EL (cell line): Measurements from ENCODE around the gene RAB3D.

Experiments used
- DNase-seq: peaks from one replicate; pipeline ENCODE4 v3.0.0-alpha.2; 2016

RAB3D gene

GRCh38 chr19:11295180-11295579 is 44.3 kb downstream of the RAB3D start:
- DNase-seq = no peak

GRCh38 chr19:11293433-11294389 is 45.7 kb downstream of the RAB3D start:
- DNase-seq = peak; percentile 96

GRCh38 chr19:11291991-11292390 is 47.5 kb downstream of the RAB3D start:
- DNase-seq = no peak

- DNase-seq = no peak
Measured at GRCh38 chr19:11291415-11291814, 48.0 kb downstream of the RAB3D start.

- no peak for DNase-seq
Measured at GRCh38 chr19:11290256-11290655, 49.2 kb downstream of the RAB3D start.

- no peak for DNase-seq
Measured at GRCh38 chr19:11288349-11288748, 51.1 kb downstream of the RAB3D start.

GRCh38 chr19:11286312-11286974 is 53.0 kb downstream of the RAB3D start:
- DNase-seq = peak; percentile 61

- no peak for DNase-seq
Measured at GRCh38 chr19:11284515-11284914, 54.9 kb downstream of the RAB3D start.

GRCh38 chr19:11281356-11282049 is 58.0 kb downstream of the RAB3D start:
- DNase-seq = no peak

- no peak for DNase-seq
Measured at GRCh38 chr19:11279505-11280236, 59.8 kb downstream of the RAB3D start.

- no peak for DNase-seq
Measured at GRCh38 chr19:11278670-11279069, 60.8 kb downstream of the RAB3D start.

GRCh38 chr19:11274533-11275086 is 64.8 kb downstream of the RAB3D start:
- no peak for DNase-seq

- no peak for DNase-seq
Measured at GRCh38 chr19:11273989-11274388, 65.5 kb downstream of the RAB3D start.

GRCh38 chr19:11273296-11273695 is 66.2 kb downstream of the RAB3D start:
- no peak for DNase-seq
